Smooth muscle cell (in vitro differentiated cells): ENCODE results near the gene CIT. TPM values are rescaled to one million over a fixed set of nuclear protein-coding genes. Genes with fewer than 3 reads are reported as not detected.

ENCODE experiments used
- DNase-seq: peaks from one replicate; lab custom pipeline; 2025; ENCODE audit not compliant: unreplicated experiment; lab: John Stamatoyannopoulos, UW
- H2AFZ ChIP-seq: fragments of 200-600 bp; sonication (generic); 2 replicates; pipeline ENCODE4 v1.6.0; 2016; ENCODE audit warnings: antibody characterized with exemption, low read depth, mild to moderate bottlenecking
- H3F3A ChIP-seq: fragments of 200-600 bp; sonication (generic); 2 replicates; pipeline ENCODE4 v1.6.0; 2017; ENCODE audit warnings: antibody characterized with exemption, low read depth
- H3K27ac ChIP-seq: fragments of 200-600 bp; sonication (generic); 2 replicates; pipeline ENCODE4 v1.5.1; 2016; ENCODE audit warnings: low read depth, mild to moderate bottlenecking
- H3K27me3 ChIP-seq: fragments of 200-600 bp; sonication (generic); 2 replicates; pipeline ENCODE4 v1.6.1; 2016; ENCODE audit warnings: low read depth, mild to moderate bottlenecking
- H3K36me3 ChIP-seq: fragments of 200-600 bp; sonication (generic); 2 replicates; pipeline ENCODE4 v1.5.1; 2016; ENCODE audit warnings: low read depth
- H3K4me1 ChIP-seq: fragments of 200-600 bp; sonication (generic); 2 replicates; pipeline ENCODE4 v1.5.1; 2016; ENCODE audit warnings: low read depth
- H3K4me2 ChIP-seq: fragments of 200-600 bp; sonication (generic); 2 replicates; pipeline ENCODE4 v1.6.0; 2016; ENCODE audit warnings: mild to moderate bottlenecking
- H3K4me3 ChIP-seq: fragments of 200-600 bp; sonication (generic); 2 replicates; pipeline ENCODE4 v1.5.1; 2016; ENCODE audit warnings: mild to moderate bottlenecking
- H3K79me2 ChIP-seq: fragments of 200-600 bp; sonication (generic); 2 replicates; pipeline ENCODE4 v1.6.0; 2016; ENCODE audit warnings: low read depth, mild to moderate bottlenecking
- H3K9ac ChIP-seq: fragments of 200-600 bp; sonication (generic); 2 replicates; pipeline ENCODE4 v1.6.0; 2016; ENCODE audit warnings: low read depth
- H3K9me3 ChIP-seq: fragments of 200-600 bp; sonication (generic); replicated peaks from 2 replicates; pipeline ENCODE4 v1.5.1; 2016; ENCODE audit warnings: low read depth
- H4K20me1 ChIP-seq: fragments of 200-600 bp; sonication (generic); 2 replicates; pipeline ENCODE4 v1.6.0; 2016; ENCODE audit warnings: low read depth
- WGBS: methylation state at CpG from one replicate; pipeline ENCODE4 v1.1.7; 2016; ENCODE audit warnings: low lambda C conversion rate; 5-methylcytosine and 5-hydroxymethylcytosine counted together
- polyA plus RNA-seq: library from polyadenylated mRNA; unstranded; fragments of >200 nt; fragmentation: Nextera tagmentation; extraction: Ambion mirVana; gene quantifications from 2 replicates; pipeline ENCODE4 v1.2.1, GENCODE V29; 2016
- total RNA-seq: library from RNA; depleted of rRNA; stranded (reverse); fragments of >200 nt; gene quantifications from 2 replicates; pipeline ENCODE4 v1.2.3, GENCODE V29; 2014
- TF ChIP-seq, protein P1 (sequence below): fragments of 200-600 bp; sonication (generic); IDR thresholded peaks from 2 replicates; pipeline ENCODE4 v1.5.1; 2017; ENCODE audit warnings: borderline replicate concordance, mild to moderate bottlenecking, antibody characterized with exemption; ENCODE audit not compliant: insufficient read depth, poor library complexity, severe bottlenecking

Gene CIT
- total and polyA plus RNA-seq, 2 experiments from 2014 or later, result 3.2 to 9.1 TPM

DNA sequence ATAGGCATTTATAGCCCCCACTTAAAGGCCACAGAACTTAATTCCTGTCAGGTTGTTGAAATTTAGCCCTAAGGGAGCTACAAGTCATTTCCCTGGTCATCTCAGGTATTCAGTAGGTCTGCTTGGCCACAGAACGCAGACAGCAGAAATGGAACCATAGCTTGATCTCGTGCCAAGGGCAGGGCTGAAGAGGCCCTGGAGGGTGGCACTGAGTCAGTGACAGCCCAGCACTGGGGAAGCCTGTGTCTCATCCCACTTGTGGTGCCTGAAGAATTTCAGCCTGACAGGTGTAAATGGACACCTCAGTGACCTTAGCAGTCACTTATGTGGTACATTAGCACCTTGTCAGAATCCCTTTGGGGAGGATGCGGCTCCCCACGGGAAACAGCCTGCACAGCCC is 202.6 kb downstream of the CIT start:
- no peak for DNase-seq
- H3K27me3 ChIP-seq, result no peaks in the 10 kb centered on the region
- peaks cover 8% of the 10 kb centered on the region for H3K4me1 ChIP-seq
- peaks cover 35% of the 10 kb centered on the region for H4K20me1 ChIP-seq
- no peaks in the 10 kb centered on the region for H3K79me2 ChIP-seq
- H3K4me2 ChIP-seq, result no peak overlapping the region
- H3F3A ChIP-seq, result no peaks in the 10 kb centered on the region
- no peak overlapping the region for H3K9ac ChIP-seq
- no peak overlapping the region for H2AFZ ChIP-seq
- no peaks in the 10 kb centered on the region for H3K9me3 ChIP-seq
- TF ChIP-seq, protein P1, sequence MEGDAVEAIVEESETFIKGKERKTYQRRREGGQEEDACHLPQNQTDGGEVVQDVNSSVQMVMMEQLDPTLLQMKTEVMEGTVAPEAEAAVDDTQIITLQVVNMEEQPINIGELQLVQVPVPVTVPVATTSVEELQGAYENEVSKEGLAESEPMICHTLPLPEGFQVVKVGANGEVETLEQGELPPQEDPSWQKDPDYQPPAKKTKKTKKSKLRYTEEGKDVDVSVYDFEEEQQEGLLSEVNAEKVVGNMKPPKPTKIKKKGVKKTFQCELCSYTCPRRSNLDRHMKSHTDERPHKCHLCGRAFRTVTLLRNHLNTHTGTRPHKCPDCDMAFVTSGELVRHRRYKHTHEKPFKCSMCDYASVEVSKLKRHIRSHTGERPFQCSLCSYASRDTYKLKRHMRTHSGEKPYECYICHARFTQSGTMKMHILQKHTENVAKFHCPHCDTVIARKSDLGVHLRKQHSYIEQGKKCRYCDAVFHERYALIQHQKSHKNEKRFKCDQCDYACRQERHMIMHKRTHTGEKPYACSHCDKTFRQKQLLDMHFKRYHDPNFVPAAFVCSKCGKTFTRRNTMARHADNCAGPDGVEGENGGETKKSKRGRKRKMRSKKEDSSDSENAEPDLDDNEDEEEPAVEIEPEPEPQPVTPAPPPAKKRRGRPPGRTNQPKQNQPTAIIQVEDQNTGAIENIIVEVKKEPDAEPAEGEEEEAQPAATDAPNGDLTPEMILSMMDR, result no peak
- no peak overlapping the region for H3K27ac ChIP-seq
- no peak overlapping the region for H3K4me3 ChIP-seq
- peaks cover 16% of the 10 kb centered on the region for H3K36me3 ChIP-seq
- WGBS, result 94% methylated on average over 4 of the region's 4 CpGs

DNA sequence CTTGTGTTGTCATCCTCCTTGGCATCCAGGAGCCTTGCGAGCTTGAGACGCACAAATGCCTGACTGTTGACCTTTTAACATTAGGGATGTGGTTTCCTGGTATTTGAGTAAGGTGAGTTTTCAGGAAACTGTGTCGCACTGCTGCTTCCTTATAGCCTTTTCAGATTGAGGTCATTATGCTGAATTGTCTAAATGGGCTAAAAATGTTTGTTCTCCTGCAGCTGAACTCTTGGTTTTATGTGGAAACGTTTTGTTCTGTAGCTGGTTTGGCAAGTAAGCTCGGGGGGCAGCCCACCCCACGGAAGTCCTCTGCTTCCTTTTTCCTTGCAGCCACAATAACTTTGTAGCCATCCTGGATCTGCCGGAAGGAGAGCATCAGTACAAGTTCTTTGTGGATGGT is 203.5 kb downstream of the CIT start:
- Histone ChIP-seq H3K27me3 (no peaks in the 10 kb centered on the region), H3K36me3 (peaks cover 14% of the 10 kb centered on the region), H3K4me2 (no peak overlapping the region)

DNA sequence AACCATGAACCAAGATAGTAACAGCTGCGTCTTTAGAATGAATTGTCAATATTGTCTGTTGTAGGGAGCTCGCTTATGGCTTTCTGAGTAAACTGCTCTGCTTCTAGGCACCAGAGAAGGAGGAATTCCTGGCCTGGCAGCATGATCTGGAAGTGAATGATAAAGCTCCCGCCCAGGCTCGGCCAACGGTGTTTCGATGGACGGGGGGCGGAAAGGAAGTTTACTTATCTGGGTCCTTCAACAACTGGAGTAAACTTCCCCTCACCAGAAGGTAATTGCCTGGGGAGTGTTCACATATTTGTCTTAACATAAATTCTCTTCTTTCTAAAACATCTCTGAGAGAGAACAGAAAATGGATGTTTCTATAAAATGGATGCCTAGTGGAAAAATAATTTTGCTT is 204.9 kb downstream of the CIT start:
- Histone ChIP-seq H3K4me3 (no peak overlapping the region), H4K20me1 (peaks cover 35% of the 10 kb centered on the region), H3K9me3 (no peaks in the 10 kb centered on the region), H3F3A (peaks cover 7% of the 10 kb centered on the region), H3K4me1 (peaks cover 8% of the 10 kb centered on the region), H2AFZ (no peak overlapping the region), H3K79me2 (peaks cover 7% of the 10 kb centered on the region), H3K4me2 (no peak overlapping the region), H3K36me3 (peaks cover 7% of the 10 kb centered on the region), H3K27ac (no peak overlapping the region), H3K9ac (no peak overlapping the region), H3K27me3 (no peaks in the 10 kb centered on the region)
- WGBS, result 97% methylated on average over 8 of the region's 8 CpGs
- TF ChIP-seq, protein P1, result no peak
- no peak for DNase-seq

More for the DNA sequence above, 203.5 kb downstream of the CIT start:
- Histone ChIP-seq H2AFZ (no peak overlapping the region), H3F3A (no peaks in the 10 kb centered on the region), H4K20me1 (peaks cover 35% of the 10 kb centered on the region), H3K4me1 (peaks cover 7% of the 10 kb centered on the region), H3K4me3 (no peak overlapping the region), H3K9ac (no peak overlapping the region), H3K27ac (no peak overlapping the region), H3K79me2 (peaks cover 2% of the 10 kb centered on the region), H3K9me3 (no peaks in the 10 kb centered on the region)
- DNase-seq, result no peak
- 93% methylated on average over 7 of the region's 7 CpGs for WGBS
- TF ChIP-seq, protein P1, result no peak

DNA sequence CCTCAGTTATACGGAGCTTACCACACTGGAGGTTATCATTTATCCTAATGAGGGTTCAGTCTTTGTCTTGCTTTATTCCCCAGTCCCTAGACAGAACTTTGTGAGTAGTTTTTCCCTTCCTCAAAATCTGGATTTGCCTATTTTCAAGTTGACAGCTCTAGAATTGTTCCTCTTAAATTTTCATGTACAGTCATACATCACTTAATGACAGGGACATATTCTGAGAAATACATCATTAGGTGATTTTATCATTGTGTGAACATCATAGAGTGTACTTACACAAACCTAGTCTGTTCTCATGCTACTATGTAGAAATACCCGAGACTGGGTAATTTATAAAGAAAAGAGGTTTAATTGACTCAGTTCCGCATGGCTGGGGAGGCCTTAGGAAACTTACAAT is 206.1 kb downstream of the CIT start:
- no peak overlapping the region for H3K9ac ChIP-seq
- H3K9me3 ChIP-seq, result no peaks in the 10 kb centered on the region
- peaks cover 7% of the 10 kb centered on the region for H3K79me2 ChIP-seq
- H3K4me3 ChIP-seq, result peak overlapping the region; percentile 21
- no peak overlapping the region for H3K4me2 ChIP-seq
- WGBS, result 97% methylated on average over 3 of the region's 3 CpGs
- peaks cover 11% of the 10 kb centered on the region for H3K4me1 ChIP-seq
- TF ChIP-seq, protein P1, result no peak
- H3F3A ChIP-seq, result peaks cover 7% of the 10 kb centered on the region
- H3K36me3 ChIP-seq, result no peaks in the 10 kb centered on the region
- no peak overlapping the region for H2AFZ ChIP-seq
- no peak overlapping the region for H3K27ac ChIP-seq
- H3K27me3 ChIP-seq, result no peaks in the 10 kb centered on the region
- H4K20me1 ChIP-seq, result peaks cover 35% of the 10 kb centered on the region
- no peak for DNase-seq
